ENCODE data around the gene KLK14. TPM values are rescaled to one million over a fixed set of nuclear protein-coding genes. Genes with fewer than 3 reads are reported as not detected.

The KLK14 gene
- total and polyA plus RNA-seq, 2 experiments from 2014 or later: 0.42 TPM; not detected in 1

- no peak overlapping the region for H3K27ac ChIP-seq (ENCODE audit: low read depth)
- peaks cover 7% of the 10 kb centered on the region; the same call in 1 of the 2 replicates for H4K20me1 ChIP-seq (replicated peaks; ENCODE audit: insufficient read depth)
- DNase-seq (ENCODE audit: low spot score) (no peak), ATAC-seq (no peak)
- H3K27ac Mint-ChIP-seq: no peak overlapping the region
- peaks cover 7% of the 10 kb centered on the region for H3K27me3 Mint-ChIP-seq (ENCODE audit: insufficient read depth, low read depth, poor library complexity)
- H3K4me3 Mint-ChIP-seq: no peak overlapping the region
- peaks cover 14% of the 10 kb centered on the region for H3K79me2 ChIP-seq (replicated peaks; ENCODE audit: insufficient read depth)
- H3K9me3 Mint-ChIP-seq: peaks cover 4% of the 10 kb centered on the region; the same call in 2 of the 3 replicates
- no peak overlapping the region for H3K4me2 ChIP-seq
- no peak overlapping the region for H3K4me3 ChIP-seq
- peaks cover 4% of the 10 kb centered on the region; the same call in 1 of the 2 replicates for H3K36me3 ChIP-seq (ENCODE audit: insufficient read depth)
- H3K9me2 ChIP-seq (ENCODE audit: insufficient read depth): no peaks in the 10 kb centered on the region
- H3F3A ChIP-seq (replicated peaks; ENCODE audit: low read depth): no peaks in the 10 kb centered on the region
- no peak overlapping the region for H2AFZ ChIP-seq
- no peaks in the 10 kb centered on the region; the same call in 1 of the 2 replicates for H3K27me3 ChIP-seq (ENCODE audit: insufficient read depth)
- peaks cover 5% of the 10 kb centered on the region for H3K4me1 Mint-ChIP-seq
- TF ChIP-seq, protein P1, sequence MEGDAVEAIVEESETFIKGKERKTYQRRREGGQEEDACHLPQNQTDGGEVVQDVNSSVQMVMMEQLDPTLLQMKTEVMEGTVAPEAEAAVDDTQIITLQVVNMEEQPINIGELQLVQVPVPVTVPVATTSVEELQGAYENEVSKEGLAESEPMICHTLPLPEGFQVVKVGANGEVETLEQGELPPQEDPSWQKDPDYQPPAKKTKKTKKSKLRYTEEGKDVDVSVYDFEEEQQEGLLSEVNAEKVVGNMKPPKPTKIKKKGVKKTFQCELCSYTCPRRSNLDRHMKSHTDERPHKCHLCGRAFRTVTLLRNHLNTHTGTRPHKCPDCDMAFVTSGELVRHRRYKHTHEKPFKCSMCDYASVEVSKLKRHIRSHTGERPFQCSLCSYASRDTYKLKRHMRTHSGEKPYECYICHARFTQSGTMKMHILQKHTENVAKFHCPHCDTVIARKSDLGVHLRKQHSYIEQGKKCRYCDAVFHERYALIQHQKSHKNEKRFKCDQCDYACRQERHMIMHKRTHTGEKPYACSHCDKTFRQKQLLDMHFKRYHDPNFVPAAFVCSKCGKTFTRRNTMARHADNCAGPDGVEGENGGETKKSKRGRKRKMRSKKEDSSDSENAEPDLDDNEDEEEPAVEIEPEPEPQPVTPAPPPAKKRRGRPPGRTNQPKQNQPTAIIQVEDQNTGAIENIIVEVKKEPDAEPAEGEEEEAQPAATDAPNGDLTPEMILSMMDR (conservative IDR thresholded peaks at IDR 0.05; ENCODE audit: low read depth in 2 of 2): no peak
- TF ChIP-seq EZH2phosphoT487 (IDR thresholded peaks at IDR 0.05; ENCODE audit: unreplicated experiment): no peak
- no peak for TF ChIP-seq POLR2AphosphoS5 (IDR thresholded peaks at IDR 0.05; ENCODE audit: low read depth)
- no peak for TF ChIP-seq ZNF462 (CRISPR knock-in tag; IDR thresholded peaks at IDR 0.05)
- no peak for TF ChIP-seq JUNB (IDR thresholded peaks at IDR 0.05; ENCODE audit: unreplicated experiment)
- no peak for TF ChIP-seq EZH2 (IDR thresholded peaks at IDR 0.05; ENCODE audit: low read depth, unreplicated experiment)
- no peak for TF ChIP-seq CREB1 (CRISPR knock-in tag; IDR thresholded peaks at IDR 0.05; ENCODE audit: low read depth)
- TF ChIP-seq, protein P2, sequence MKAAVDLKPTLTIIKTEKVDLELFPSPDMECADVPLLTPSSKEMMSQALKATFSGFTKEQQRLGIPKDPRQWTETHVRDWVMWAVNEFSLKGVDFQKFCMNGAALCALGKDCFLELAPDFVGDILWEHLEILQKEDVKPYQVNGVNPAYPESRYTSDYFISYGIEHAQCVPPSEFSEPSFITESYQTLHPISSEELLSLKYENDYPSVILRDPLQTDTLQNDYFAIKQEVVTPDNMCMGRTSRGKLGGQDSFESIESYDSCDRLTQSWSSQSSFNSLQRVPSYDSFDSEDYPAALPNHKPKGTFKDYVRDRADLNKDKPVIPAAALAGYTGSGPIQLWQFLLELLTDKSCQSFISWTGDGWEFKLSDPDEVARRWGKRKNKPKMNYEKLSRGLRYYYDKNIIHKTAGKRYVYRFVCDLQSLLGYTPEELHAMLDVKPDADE (IDR thresholded peaks at IDR 0.05): no peak
- no peak for TF ChIP-seq NANOG (IDR thresholded peaks at IDR 0.05; ENCODE audit: borderline replicate concordance)
- no peak for TF ChIP-seq ZNF114 (CRISPR knock-in tag; IDR thresholded peaks at IDR 0.05)
- TF ChIP-seq ZNF331 (CRISPR knock-in tag; IDR thresholded peaks at IDR 0.05; ENCODE audit: low read depth): no peak
- no peak for TF ChIP-seq STAT1 (IDR thresholded peaks at IDR 0.05; ENCODE audit: unreplicated experiment)
- TF ChIP-seq, protein P3, sequence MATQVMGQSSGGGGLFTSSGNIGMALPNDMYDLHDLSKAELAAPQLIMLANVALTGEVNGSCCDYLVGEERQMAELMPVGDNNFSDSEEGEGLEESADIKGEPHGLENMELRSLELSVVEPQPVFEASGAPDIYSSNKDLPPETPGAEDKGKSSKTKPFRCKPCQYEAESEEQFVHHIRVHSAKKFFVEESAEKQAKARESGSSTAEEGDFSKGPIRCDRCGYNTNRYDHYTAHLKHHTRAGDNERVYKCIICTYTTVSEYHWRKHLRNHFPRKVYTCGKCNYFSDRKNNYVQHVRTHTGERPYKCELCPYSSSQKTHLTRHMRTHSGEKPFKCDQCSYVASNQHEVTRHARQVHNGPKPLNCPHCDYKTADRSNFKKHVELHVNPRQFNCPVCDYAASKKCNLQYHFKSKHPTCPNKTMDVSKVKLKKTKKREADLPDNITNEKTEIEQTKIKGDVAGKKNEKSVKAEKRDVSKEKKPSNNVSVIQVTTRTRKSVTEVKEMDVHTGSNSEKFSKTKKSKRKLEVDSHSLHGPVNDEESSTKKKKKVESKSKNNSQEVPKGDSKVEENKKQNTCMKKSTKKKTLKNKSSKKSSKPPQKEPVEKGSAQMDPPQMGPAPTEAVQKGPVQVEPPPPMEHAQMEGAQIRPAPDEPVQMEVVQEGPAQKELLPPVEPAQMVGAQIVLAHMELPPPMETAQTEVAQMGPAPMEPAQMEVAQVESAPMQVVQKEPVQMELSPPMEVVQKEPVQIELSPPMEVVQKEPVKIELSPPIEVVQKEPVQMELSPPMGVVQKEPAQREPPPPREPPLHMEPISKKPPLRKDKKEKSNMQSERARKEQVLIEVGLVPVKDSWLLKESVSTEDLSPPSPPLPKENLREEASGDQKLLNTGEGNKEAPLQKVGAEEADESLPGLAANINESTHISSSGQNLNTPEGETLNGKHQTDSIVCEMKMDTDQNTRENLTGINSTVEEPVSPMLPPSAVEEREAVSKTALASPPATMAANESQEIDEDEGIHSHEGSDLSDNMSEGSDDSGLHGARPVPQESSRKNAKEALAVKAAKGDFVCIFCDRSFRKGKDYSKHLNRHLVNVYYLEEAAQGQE (IDR thresholded peaks at IDR 0.05; ENCODE audit: unreplicated experiment): no peak
- peaks cover 20% of the 10 kb centered on the region for H3K36me3 Mint-ChIP-seq (ENCODE audit: low read depth)
- peaks cover 15% of the 10 kb centered on the region; the same call in 1 of the 2 replicates for H3K4me1 ChIP-seq (ENCODE audit: insufficient read depth)
Measured at GRCh38 chr19:51102991-51103390, 20.3 kb upstream of the KLK14 start.
